ENCODE results near the gene GRK1.

DNA sequence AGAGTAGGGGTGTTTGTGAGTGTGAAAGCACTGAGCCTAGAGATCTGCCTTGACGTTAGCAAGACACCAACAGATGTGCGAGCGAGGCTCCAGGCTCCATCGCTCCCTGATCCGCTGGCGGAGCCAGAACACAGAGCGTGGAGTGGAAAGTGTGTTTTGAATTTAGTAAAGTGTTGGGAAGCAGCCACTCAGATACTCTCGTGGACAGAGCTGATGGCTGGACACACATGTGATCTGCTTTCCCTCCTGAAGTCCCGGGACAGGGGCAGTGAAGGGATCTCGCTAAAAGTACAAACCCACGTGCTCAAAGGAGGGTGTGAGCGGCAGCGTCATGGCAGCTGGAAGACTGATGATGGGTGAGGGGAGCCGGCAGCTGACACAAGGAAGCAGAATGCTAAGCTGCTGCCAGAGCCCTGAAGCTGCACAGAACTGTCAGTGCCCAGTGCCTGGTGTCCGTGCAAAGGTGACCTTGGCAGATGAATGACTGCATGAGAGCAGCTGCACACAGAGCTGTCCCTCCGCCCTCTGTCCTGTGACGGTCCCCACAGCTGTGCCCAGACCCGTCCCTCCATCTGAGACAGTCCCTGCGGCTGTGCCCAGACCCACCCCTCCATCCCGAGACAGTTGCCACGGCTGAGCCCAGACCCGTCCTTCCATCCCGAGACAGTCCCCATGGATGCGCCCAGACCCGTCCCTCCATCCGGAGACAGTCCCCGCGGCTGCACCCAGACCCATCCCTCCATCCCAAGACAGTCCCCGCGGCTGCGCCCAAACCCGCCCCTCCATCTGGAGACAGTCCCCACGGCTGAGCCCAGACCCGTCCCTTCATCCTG, 62.4 kb downstream of the GRK1 start:
- no peak for TF ChIP-seq POLR2A (IDR thresholded peaks at IDR 0.05; ENCODE audit: control extremely low read depth in 1 of 2, low read depth in 2 of 2, low read length in 2 of 2)
- no peak for TF ChIP-seq SIN3A (conservative IDR thresholded peaks at IDR 0.05 in 1 of 2, IDR thresholded peaks at IDR 0.05 in 1 of 2; ENCODE audit: low read depth in 1 of 2, low read length in 2 of 2)
- TF ChIP-seq, protein P1, sequence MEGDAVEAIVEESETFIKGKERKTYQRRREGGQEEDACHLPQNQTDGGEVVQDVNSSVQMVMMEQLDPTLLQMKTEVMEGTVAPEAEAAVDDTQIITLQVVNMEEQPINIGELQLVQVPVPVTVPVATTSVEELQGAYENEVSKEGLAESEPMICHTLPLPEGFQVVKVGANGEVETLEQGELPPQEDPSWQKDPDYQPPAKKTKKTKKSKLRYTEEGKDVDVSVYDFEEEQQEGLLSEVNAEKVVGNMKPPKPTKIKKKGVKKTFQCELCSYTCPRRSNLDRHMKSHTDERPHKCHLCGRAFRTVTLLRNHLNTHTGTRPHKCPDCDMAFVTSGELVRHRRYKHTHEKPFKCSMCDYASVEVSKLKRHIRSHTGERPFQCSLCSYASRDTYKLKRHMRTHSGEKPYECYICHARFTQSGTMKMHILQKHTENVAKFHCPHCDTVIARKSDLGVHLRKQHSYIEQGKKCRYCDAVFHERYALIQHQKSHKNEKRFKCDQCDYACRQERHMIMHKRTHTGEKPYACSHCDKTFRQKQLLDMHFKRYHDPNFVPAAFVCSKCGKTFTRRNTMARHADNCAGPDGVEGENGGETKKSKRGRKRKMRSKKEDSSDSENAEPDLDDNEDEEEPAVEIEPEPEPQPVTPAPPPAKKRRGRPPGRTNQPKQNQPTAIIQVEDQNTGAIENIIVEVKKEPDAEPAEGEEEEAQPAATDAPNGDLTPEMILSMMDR (IDR thresholded peaks at IDR 0.05; ENCODE audit: control extremely low read depth in 1 of 3, insufficient read depth in 1 of 3, low read depth in 1 of 3, low read length in 3 of 3), result no peak
- no peak for TF ChIP-seq YY1 (IDR thresholded peaks at IDR 0.05; ENCODE audit: low read depth, low read length)
- TF ChIP-seq HDAC6 (IDR thresholded peaks at IDR 0.05; ENCODE audit: low read depth, low read length), result no peak
